ENCODE measurements around the gene DNAJB8. TPM values are rescaled to one million over a fixed set of nuclear protein-coding genes. Genes with fewer than 3 reads are reported as not detected.

Gene DNAJB8
- total RNA-seq, 1 experiment from 2014 or later: not detected

GRCh38 chr3:128490915-128491690, 24.4 kb upstream of the DNAJB8 start:
- Histone ChIP-seq H4K5ac (ENCODE audit: insufficient read length, low read depth, low read length) (no peak overlapping the region), H3K56ac (ENCODE audit: insufficient read length, low read depth, low read length) (no peak overlapping the region), H2BK5ac (ENCODE audit: insufficient read length, low read length) (no peak overlapping the region), H2AK5ac (ENCODE audit: insufficient read length, low read length) (no peak overlapping the region), H3K14ac (ENCODE audit: insufficient read depth, low read length) (no peak overlapping the region), H3K23ac (ENCODE audit: insufficient read length, low read depth, low read length) (no peak overlapping the region), H3K79me1 (ENCODE audit: insufficient read depth, low read depth, low read length, poor library complexity, severe bottlenecking) (no peaks in the 10 kb centered on the region), H2BK15ac (ENCODE audit: low read depth, low read length) (no peak overlapping the region), H3K9me3 (ENCODE audit: control insufficient read depth, low read depth, low read length) (no peaks in the 10 kb centered on the region), H2BK120ac (ENCODE audit: low read depth, low read length, poor library complexity, severe bottlenecking) (no peak overlapping the region), H3K27ac (ENCODE audit: insufficient read length, low read depth, low read length) (no peak overlapping the region), H2BK20ac (ENCODE audit: low read depth, low read length, poor library complexity, severe bottlenecking) (no peak overlapping the region), H3K4me1 (ENCODE audit: insufficient read depth, low read length) (no peaks in the 10 kb centered on the region), H2BK12ac (ENCODE audit: insufficient read length, low read depth, low read length) (no peak overlapping the region), H2AFZ (ENCODE audit: low read length) (no peak overlapping the region), H3K9ac (ENCODE audit: extremely low read depth, insufficient read length, low read length) (no peak overlapping the region), H4K20me1 (ENCODE audit: control insufficient read depth, insufficient read depth, insufficient read length) (peaks cover 3% of the 10 kb centered on the region), H3K27me3 (ENCODE audit: insufficient read depth, low read length) (peaks cover 89% of the 10 kb centered on the region), H3K4ac (ENCODE audit: low read depth, low read length) (no peak overlapping the region), H3K79me2 (ENCODE audit: insufficient read depth, low read length) (no peaks in the 10 kb centered on the region), H3K4me2 (ENCODE audit: insufficient read depth, insufficient read length, low read length) (peak overlapping the region; percentile 84), H4K91ac (ENCODE audit: insufficient read length, low read depth, low read length) (no peak overlapping the region), H4K8ac (replicated peaks; ENCODE audit: insufficient read length, low read depth, low read length) (no peak overlapping the region), H3K23me2 (ENCODE audit: insufficient read length, low read depth, low read length, poor library complexity, severe bottlenecking) (peaks cover 21% of the 10 kb centered on the region), H3T11ph (ENCODE audit: low read length) (no peak overlapping the region), H3K18ac (ENCODE audit: insufficient read length, low read depth, low read length) (no peak overlapping the region)
- Mint-ChIP-seq H3K9me3 (peaks cover 5 to 7% of the 10 kb centered on the region in 2 experiments; a peak in 4 of 5 replicates), H3K27ac (no peak overlapping the region), H3K27me3 (ENCODE audit: low read depth) (peaks cover 99% of the 10 kb centered on the region), H3K4me3 (peak overlapping the region; percentile 38 to 81), H3K4me1 (peaks cover 25 to 50% of the 10 kb centered on the region in 2 experiments), H3K36me3 (ENCODE audit: insufficient read depth in 1 of 3, low read depth in 3 of 3) (no peaks in the 10 kb centered on the region; a peak in 2 of 7 replicates)
- peak; percentile 47 for DNase-seq
- no CpG with 5 or more reads among the region's 23 CpGs for WGBS (ENCODE audit: extremely low coverage, insufficient read length, low lambda C conversion rate)
- no peak for TF ChIP-seq CTCF (conservative IDR thresholded peaks at IDR 0.05)

All from H9 (cell line).